ENCODE results near the gene FCAR. TPM values are rescaled to one million over a fixed set of nuclear protein-coding genes. Genes with fewer than 3 reads are reported as not detected.
"Not testable (repeated sequence)": the region's sequence is repeated elsewhere in the genome, so short reads cannot be mapped to it uniquely, and the experiment has no call there.

Gene FCAR
- total RNA-seq, 1 experiment from 2014 or later, result not detected

- H3K4me1 ChIP-seq (ENCODE audit: insufficient read depth, low read length), result no peaks in the 10 kb centered on the region
- H3K36me3 ChIP-seq (ENCODE audit: low read depth, low read length), result no peaks in the 10 kb centered on the region
- BruUV-seq (replicated peaks), result no TSS peak
- no peaks in the 10 kb centered on the region for H3K9me3 ChIP-seq (ENCODE audit: low read length)
- H3K79me2 ChIP-seq (ENCODE audit: low read length), result no peaks in the 10 kb centered on the region
- CTCF ChIA-PET, result no interaction called here
- no peak overlapping the region for H3K9ac ChIP-seq (ENCODE audit: low read length)
- POLR2A ChIA-PET (ENCODE audit: unreplicated experiment), result no interaction called here
- H3K4me3 ChIP-seq (ENCODE audit: low read length), result no peak overlapping the region
- no peak for DNase-seq
- no peak overlapping the region for H2AFZ ChIP-seq (ENCODE audit: low read length)
- no peak for ATAC-seq
- TF ChIP-seq EZH2 (IDR thresholded peaks at IDR 0.05; ENCODE audit: low read length, unreplicated experiment), result no peak
- TF ChIP-seq, protein P1, sequence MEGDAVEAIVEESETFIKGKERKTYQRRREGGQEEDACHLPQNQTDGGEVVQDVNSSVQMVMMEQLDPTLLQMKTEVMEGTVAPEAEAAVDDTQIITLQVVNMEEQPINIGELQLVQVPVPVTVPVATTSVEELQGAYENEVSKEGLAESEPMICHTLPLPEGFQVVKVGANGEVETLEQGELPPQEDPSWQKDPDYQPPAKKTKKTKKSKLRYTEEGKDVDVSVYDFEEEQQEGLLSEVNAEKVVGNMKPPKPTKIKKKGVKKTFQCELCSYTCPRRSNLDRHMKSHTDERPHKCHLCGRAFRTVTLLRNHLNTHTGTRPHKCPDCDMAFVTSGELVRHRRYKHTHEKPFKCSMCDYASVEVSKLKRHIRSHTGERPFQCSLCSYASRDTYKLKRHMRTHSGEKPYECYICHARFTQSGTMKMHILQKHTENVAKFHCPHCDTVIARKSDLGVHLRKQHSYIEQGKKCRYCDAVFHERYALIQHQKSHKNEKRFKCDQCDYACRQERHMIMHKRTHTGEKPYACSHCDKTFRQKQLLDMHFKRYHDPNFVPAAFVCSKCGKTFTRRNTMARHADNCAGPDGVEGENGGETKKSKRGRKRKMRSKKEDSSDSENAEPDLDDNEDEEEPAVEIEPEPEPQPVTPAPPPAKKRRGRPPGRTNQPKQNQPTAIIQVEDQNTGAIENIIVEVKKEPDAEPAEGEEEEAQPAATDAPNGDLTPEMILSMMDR (conservative IDR thresholded peaks at IDR 0.05; ENCODE audit: low read depth, low read length), result no peak
- no peak for TF ChIP-seq EZH2phosphoT487 (IDR thresholded peaks at IDR 0.05; ENCODE audit: borderline replicate concordance, low read length)
- no peaks in the 10 kb centered on the region for H3K9me2 ChIP-seq (replicated peaks; ENCODE audit: low read length)
- no peak overlapping the region for H3K27ac ChIP-seq (ENCODE audit: low read length)
- H3F3A ChIP-seq (ENCODE audit: low read length, unreplicated experiment), result no peaks in the 10 kb centered on the region
- intact Hi-C loops (cut with micrococcal nuclease), result no loop called here
- H4K20me1 ChIP-seq (ENCODE audit: low read length), result no peaks in the 10 kb centered on the region
- H3K4me2 ChIP-seq (ENCODE audit: low read length), result no peak overlapping the region
- peaks cover 25% of the 10 kb centered on the region for H3K27me3 ChIP-seq (ENCODE audit: low read length)
Measured at GRCh38 chr19:54888239-54888638, 14.2 kb downstream of the FCAR start.

DNA sequence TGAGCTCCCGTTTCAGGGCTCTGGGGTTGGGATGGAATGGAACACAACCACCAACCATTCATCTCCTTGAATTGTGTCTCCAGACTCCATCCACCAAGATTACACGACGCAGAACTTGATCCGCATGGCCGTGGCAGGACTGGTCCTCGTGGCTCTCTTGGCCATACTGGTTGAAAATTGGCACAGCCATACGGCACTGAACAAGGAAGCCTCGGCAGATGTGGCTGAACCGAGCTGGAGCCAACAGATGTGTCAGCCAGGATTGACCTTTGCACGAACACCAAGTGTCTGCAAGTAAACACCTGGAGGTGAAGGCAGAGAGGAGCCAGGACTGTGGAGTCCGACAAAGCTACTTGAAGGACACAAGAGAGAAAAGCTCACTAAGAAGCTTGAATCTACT, 15.5 kb downstream of the FCAR start:
- intact Hi-C loops (cut with micrococcal nuclease), result no loop called here
- ATAC-seq, result no peak
- TF ChIP-seq EZH2 (IDR thresholded peaks at IDR 0.05; ENCODE audit: low read length, unreplicated experiment) (no peak), EZH2phosphoT487 (IDR thresholded peaks at IDR 0.05; ENCODE audit: borderline replicate concordance, low read length) (no peak)
- TF ChIP-seq, protein P1 (conservative IDR thresholded peaks at IDR 0.05; ENCODE audit: low read depth, low read length), result no peak
- BruUV-seq (replicated peaks), result no TSS peak
- Histone ChIP-seq H3K9me3 (ENCODE audit: low read length) (no peaks in the 10 kb centered on the region), H3K4me3 (ENCODE audit: low read length) (no peak overlapping the region), H3K36me3 (ENCODE audit: low read depth, low read length) (no peaks in the 10 kb centered on the region), H3K79me2 (ENCODE audit: low read length) (no peaks in the 10 kb centered on the region), H4K20me1 (ENCODE audit: low read length) (no peaks in the 10 kb centered on the region), H3K9ac (ENCODE audit: low read length) (no peak overlapping the region), H3K4me1 (ENCODE audit: insufficient read depth, low read length) (no peaks in the 10 kb centered on the region), H3K27me3 (ENCODE audit: low read length) (peaks cover 35% of the 10 kb centered on the region), H3K27ac (ENCODE audit: low read length) (no peak overlapping the region), H2AFZ (ENCODE audit: low read length) (no peak overlapping the region), H3K9me2 (replicated peaks; ENCODE audit: low read length) (no peaks in the 10 kb centered on the region), H3F3A (ENCODE audit: low read length, unreplicated experiment) (no peaks in the 10 kb centered on the region), H3K4me2 (ENCODE audit: low read length) (no peak overlapping the region)
- ChIA-PET CTCF (no interaction called here), POLR2A (ENCODE audit: unreplicated experiment) (interaction anchor here (0.6 kb wide), 1 partner anchor 1987 kb away, joined by 3 read pairs; no protein-coding TSS in a partner anchor)
- no peak for DNase-seq

DNA sequence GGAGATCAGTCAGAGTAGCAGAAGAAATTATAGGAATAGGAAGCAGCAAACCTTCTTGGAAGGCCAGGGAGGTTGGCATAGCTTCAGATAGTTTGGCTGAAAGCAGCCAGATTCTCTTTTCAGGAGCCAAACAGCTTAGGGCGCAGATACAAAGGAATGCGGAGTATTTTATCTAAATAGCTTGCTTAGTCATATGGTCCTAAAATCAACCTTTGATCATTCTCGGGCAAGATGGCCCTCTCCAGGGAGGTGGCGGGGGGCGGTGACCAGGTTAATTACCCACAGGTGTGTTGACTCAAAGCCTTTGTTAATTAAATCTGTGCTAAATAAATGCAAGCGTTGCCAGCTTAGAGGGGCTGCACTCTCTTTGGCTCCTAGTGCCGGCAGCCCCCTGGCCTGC, 19.4 kb downstream of the FCAR start:
- Histone ChIP-seq H3K36me3 (ENCODE audit: low read depth, low read length) (no peaks in the 10 kb centered on the region), H3F3A (ENCODE audit: low read length, unreplicated experiment) (no peaks in the 10 kb centered on the region), H3K4me3 (ENCODE audit: low read length) (no peak overlapping the region), H2AFZ (ENCODE audit: low read length) (no peak overlapping the region), H3K9me2 (replicated peaks; ENCODE audit: low read length) (no peaks in the 10 kb centered on the region), H3K79me2 (ENCODE audit: low read length) (no peaks in the 10 kb centered on the region), H3K9me3 (ENCODE audit: low read length) (no peaks in the 10 kb centered on the region), H3K4me2 (ENCODE audit: low read length) (no peak overlapping the region), H4K20me1 (ENCODE audit: low read length) (no peaks in the 10 kb centered on the region), H3K4me1 (ENCODE audit: insufficient read depth, low read length) (no peaks in the 10 kb centered on the region), H3K9ac (ENCODE audit: low read length) (no peak overlapping the region), H3K27me3 (ENCODE audit: low read length) (peaks cover 42% of the 10 kb centered on the region), H3K27ac (ENCODE audit: low read length) (no peak overlapping the region)
- intact Hi-C loops (cut with micrococcal nuclease), result no loop called here
- TF ChIP-seq EZH2phosphoT487 (IDR thresholded peaks at IDR 0.05; ENCODE audit: borderline replicate concordance, low read length) (no peak), EZH2 (IDR thresholded peaks at IDR 0.05; ENCODE audit: low read length, unreplicated experiment) (no peak)
- TF ChIP-seq, protein P1 (conservative IDR thresholded peaks at IDR 0.05; ENCODE audit: low read depth, low read length), result no peak
- POLR2A ChIA-PET (ENCODE audit: unreplicated experiment), result no interaction called here
- DNase-seq, result no peak
- CTCF ChIA-PET, result no interaction called here
- no TSS peak for BruUV-seq (replicated peaks)
- no peak for ATAC-seq

GRCh38 chr19:54894106-54894505, 20.1 kb downstream of the FCAR start:
- H3F3A ChIP-seq (ENCODE audit: low read length, unreplicated experiment); intact Hi-C loops (cut with micrococcal nuclease); H3K9me2 ChIP-seq (replicated peaks; ENCODE audit: low read length); H3K9ac ChIP-seq (ENCODE audit: low read length); H2AFZ ChIP-seq (ENCODE audit: low read length); H3K4me2 ChIP-seq (ENCODE audit: low read length); H3K79me2 ChIP-seq (ENCODE audit: low read length); POLR2A ChIA-PET (ENCODE audit: unreplicated experiment); H3K27ac ChIP-seq (ENCODE audit: low read length); H3K9me3 ChIP-seq (ENCODE audit: low read length); H4K20me1 ChIP-seq (ENCODE audit: low read length); BruUV-seq (replicated peaks); H3K4me1 ChIP-seq (ENCODE audit: insufficient read depth, low read length); H3K36me3 ChIP-seq (ENCODE audit: low read depth, low read length); H3K4me3 ChIP-seq (ENCODE audit: low read length); CTCF ChIA-PET; ATAC-seq; DNase-seq: not testable (repeated sequence)
- peaks cover 45% of the 10 kb centered on the region for H3K27me3 ChIP-seq (ENCODE audit: low read length)

Measured in PC-3 (cell line).